Myocyte (in vitro differentiated cells): ENCODE results near the gene KDM4F. TPM values are rescaled to one million over a fixed set of nuclear protein-coding genes. Genes with fewer than 3 reads are reported as not detected.

Experiments
- DNase-seq: peaks from one replicate; pipeline ENCODE4 v3.0.0-alpha.2; 2012; ENCODE audit warnings: low read depth
- total RNA-seq: library from RNA; depleted of rRNA; stranded (reverse); fragments of >200 nt; gene quantifications from 2 replicates; pipeline ENCODE4 v1.2.3, GENCODE V29; 2014

The KDM4F gene
- total RNA-seq, 1 donor from 2014 or later = not detected

DNA sequence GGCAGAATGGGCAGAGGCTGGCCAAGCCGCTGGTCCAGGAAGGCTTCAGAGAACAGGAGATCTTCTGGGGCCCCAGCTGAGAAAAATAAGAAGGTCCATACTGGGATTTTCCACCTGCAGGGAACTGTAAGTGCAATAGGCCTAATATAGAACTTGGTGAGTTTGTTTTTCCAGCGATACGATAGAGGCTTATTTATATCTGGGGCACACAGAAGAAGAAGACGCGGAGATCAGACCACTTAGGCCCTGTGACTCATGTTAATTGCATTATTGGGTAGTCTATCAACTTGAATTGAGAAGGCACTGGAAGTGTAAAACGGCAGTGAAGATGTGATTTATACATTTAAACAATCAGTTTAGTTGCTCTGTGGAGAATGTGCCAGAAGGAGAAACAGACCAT, 9.8 kb downstream of the KDM4F start:
- DNase-seq = no peak

DNA sequence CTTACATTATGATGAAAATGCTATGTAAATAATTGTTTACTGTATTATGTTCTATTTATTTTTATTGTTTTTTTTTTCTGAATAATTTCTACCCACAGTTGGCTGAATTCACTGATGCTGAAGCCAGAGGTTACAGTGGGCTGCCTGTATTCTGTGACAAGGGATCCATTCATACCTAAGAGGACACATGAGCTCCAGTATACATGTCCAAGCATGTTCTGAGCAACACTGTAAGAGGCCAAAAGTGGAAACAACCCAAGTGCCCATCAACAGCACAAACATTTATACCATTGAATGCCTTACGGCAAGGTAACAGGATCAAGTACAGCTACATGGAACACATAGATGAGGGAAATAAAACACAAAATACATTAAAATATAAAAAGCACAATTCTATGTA, 16.1 kb downstream of the KDM4F start:
- DNase-seq = no peak

GRCh38 chr11:95066716-95067038, 17.5 kb downstream of the KDM4F start, which contains the start of gene SRSF8:
SRSF8 (plus strand) TSS chr11:95066919; CDS start chr11:95067227, 308 bp downstream.
- DNase-seq = no peak

DNA sequence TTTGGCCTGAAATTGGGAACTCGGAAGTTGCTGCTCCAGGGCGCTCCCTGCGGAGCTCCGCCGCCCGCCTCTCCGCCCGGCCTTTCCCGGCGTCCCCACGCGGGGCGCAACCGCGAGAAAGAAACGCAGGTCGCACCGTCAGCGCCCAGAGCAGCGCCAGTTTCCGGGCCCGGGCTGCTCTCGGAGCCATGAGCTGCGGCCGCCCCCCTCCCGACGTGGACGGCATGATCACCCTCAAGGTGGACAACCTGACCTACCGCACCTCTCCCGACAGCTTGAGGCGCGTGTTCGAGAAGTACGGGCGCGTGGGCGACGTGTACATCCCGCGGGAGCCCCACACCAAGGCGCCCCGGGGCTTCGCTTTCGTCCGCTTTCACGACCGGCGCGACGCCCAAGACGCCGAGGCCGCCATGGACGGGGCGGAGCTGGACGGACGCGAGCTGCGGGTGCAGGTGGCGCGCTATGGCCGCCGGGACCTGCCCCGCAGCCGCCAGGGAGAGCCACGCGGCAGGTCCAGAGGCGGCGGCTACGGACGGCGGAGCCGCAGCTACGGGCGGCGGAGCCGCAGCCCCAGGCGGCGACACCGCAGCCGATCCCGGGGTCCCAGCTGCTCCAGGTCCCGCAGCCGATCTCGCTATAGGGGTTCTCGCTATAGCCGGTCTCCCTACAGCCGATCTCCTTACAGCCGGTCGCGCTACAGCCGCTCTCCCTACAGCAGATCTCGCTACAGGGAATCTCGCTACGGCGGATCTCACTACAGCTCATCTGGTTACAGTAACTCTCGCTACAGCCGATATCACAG, 18.0 kb downstream of the KDM4F start:
- DNase-seq = peak; percentile 86

DNA sequence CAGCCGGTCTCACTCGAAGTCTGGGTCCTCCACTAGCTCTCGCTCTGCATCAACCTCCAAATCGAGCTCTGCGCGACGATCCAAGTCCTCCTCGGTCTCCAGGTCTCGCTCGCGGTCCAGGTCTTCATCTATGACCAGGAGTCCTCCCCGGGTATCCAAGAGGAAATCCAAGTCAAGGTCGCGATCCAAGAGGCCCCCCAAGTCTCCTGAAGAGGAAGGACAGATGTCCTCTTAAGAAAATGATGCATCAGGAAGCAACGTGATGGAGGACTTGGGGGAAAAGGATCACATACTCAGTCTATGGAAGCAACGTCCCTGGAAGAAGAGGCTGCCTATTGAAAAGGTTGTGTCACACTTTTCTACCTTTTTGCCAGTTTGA, 18.6 kb downstream of the KDM4F start:
- peak; percentile 66 for DNase-seq

GRCh38 chr11:95068549-95068948, 19.3 kb downstream of the KDM4F start:
- DNase-seq = peak; percentile 95

- DNase-seq = no peak
Observed at GRCh38 chr11:95070471-95070870, 21.2 kb downstream of the KDM4F start.

GRCh38 chr11:95072948-95073347, 23.7 kb downstream of the KDM4F start:
- no peak for DNase-seq

DNA sequence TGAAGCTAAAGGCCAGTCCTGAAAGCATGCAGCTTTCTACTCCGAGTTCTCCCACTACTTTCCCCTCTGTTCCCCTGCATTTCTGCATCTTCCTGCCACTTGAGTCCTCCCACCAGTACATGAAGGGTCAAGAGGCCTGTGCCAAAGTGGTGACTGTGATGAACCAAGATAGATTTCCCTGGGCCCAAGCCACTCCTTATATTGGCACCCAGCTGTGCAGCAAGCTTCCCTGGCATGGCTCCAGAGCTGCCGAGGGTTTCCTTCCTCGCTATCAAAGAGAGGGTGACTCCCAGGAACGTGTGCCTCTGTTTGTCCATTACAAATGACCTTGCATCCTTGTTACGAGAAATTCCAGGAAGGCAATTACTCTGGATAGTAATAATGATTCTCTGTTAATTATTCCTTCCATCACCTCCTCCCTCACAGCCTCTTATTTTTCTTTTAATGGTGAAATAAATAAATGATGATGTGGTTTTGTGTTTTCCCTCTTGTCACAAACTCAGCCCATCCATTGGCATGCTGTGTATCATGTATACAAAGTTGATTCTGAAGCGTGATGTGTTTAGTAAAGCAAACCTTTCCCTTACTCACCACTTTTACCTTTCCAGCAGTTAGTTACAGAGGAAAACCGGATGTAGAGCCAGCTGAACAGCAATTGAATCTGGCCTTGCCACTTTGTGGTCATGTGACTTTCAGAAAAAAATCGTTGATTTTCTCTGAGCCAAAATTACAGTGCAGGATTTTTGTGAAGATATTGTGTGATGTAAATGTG, 25.8 kb downstream of the KDM4F start:
- DNase-seq = peak; percentile 85

DNA sequence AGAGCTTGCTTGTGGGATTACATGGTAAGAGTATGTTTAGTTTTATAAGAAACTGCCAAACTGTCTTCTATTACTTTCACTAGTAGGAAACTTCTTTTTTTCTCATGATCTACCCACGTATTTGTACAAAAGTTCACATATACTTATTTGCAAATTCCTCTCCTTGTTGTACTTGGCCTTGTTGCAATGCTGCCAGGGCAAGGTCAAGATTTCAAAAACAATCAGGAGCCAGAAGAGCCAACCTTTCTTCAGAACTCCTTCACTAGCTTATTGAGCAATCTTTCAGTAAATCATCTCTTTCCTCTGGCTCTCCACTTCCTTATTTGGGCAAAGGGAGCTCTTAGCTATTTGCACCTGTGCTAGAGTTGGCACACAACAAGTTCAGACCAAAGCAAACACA, 27.2 kb downstream of the KDM4F start:
- no peak for DNase-seq

DNA sequence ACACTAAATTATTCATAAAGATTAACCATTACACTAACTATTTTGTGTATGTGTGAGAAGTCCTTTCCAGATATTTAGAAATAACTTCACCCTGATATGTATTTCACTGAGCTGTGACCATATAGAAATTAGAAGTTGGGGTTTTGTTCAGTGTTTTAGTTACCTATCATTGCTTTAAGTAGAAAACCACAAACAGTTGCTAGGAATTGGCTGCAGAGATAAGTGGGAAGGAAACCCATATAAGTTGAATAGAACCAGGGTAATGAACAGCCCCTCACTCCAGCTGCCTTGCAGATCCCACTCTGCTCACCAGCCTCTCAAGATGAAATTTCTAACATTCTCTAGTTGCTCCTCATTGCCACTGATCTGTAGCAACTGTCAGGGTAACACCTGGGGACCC, 27.8 kb downstream of the KDM4F start:
- DNase-seq = no peak

DNA sequence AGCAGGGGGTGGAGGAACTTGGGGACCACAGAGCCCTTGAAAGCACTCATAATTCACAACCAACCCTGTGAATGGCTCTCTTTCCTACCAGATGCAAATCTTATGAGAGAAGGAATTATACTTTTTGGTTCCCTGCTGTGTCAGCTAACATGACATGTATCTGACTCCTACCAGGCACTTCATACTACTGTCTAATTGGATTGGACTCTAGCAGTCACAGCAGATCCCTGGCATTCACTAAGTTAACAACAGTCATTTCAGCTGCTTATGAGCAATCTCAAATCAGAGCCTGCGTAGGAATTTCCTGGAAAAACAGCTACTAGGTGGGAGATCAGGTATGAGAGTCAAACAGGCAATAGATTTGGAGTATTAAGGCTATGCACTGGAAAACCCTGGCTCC, 29.3 kb downstream of the KDM4F start:
- DNase-seq = no peak

DNA sequence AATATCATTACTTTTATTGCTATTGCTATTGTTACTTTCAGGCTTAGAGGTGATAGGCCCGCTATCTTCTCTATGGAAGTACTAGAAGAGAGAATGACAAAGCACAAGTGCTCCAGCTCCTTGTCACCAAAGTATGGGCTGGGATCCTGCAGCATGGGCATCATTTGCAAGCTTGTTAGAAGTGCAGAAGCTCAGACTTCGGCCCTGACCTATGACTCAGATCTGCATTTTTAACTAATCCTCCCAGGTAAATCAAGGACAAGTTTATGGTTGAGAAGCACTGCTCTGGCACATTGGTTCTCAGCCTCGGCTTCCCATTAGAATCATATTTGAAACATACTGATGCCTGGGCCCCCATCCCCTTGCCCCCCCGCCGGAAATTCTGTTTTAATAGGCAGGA, 31.8 kb downstream of the KDM4F start:
- no peak for DNase-seq

- DNase-seq = no peak
Observed at GRCh38 chr11:95081412-95081811, 32.2 kb downstream of the KDM4F start.

- DNase-seq = no peak
Observed at GRCh38 chr11:95082576-95083001, 33.4 kb downstream of the KDM4F start.

GRCh38 chr11:95084509-95084908, 35.3 kb downstream of the KDM4F start:
- DNase-seq = no peak

GRCh38 chr11:95085117-95085816, 36.0 kb downstream of the KDM4F start:
- DNase-seq = no peak

DNA sequence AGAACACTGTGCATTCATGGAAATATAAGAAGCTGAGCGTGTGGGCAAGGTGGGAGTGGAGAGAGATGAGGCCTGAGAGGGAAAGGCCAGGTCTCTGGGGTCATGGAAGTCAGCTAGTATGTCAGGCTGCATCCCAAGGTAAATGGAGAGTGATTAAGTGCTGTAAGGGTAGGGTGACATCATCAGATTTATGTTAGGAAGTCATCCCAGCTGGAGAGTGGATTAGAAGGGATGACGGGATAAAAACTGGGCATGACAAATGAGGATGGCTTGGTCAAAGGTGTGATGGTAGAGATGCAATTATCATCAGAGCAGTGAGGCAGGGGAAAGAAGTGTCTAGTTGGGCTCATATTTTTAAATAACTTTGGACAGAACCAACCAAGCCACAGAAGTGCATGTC, 36.9 kb downstream of the KDM4F start:
- DNase-seq = no peak

- DNase-seq = no peak
Observed at GRCh38 chr11:95086836-95087570, 37.8 kb downstream of the KDM4F start.

DNA sequence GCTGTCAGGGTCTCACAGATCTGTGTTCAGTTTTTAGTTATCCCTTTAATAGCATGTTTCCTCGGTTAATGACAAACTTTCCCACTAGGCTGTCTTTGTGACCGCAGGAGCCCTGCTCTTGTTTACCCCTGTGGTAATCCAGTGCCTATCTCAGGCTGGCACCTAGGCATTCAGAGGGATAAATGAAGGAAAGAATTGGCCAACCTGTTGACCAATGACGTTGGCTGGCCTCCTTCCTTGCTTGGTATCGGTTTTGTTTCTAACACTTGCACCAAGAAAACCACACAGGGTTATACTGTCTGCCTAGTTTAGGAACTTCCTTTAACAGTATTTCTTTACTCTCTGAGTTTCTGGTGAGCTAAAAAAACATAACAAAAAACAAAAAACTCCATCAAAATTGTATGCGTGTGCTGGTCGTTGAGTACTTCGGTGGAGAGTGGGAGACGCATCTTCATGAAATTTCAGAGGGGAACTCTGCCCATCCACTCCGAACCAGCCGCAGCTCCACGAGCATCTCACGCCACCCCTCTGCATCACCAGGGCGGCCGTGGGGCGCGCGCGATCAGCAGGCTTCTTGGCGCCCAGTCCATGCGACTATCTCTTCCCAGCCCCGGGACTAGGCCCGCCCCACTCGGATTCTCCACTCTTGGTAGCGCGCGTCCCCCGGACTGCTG, 39.9 kb downstream of the KDM4F start:
- DNase-seq = no peak
